CD4-positive, alpha-beta T cell treated with Interleukin-21 for 1 hour (primary cell): ENCODE measurements around the gene ARHGAP33.
A peak's percentile ranks its signal among the peaks of the same experiment; 100 is the strongest.

Experiments used
- DNase-seq: peaks from one replicate; pipeline ENCODE4 v3.0.0-alpha.2; 2020

The ARHGAP33 gene, protein sequence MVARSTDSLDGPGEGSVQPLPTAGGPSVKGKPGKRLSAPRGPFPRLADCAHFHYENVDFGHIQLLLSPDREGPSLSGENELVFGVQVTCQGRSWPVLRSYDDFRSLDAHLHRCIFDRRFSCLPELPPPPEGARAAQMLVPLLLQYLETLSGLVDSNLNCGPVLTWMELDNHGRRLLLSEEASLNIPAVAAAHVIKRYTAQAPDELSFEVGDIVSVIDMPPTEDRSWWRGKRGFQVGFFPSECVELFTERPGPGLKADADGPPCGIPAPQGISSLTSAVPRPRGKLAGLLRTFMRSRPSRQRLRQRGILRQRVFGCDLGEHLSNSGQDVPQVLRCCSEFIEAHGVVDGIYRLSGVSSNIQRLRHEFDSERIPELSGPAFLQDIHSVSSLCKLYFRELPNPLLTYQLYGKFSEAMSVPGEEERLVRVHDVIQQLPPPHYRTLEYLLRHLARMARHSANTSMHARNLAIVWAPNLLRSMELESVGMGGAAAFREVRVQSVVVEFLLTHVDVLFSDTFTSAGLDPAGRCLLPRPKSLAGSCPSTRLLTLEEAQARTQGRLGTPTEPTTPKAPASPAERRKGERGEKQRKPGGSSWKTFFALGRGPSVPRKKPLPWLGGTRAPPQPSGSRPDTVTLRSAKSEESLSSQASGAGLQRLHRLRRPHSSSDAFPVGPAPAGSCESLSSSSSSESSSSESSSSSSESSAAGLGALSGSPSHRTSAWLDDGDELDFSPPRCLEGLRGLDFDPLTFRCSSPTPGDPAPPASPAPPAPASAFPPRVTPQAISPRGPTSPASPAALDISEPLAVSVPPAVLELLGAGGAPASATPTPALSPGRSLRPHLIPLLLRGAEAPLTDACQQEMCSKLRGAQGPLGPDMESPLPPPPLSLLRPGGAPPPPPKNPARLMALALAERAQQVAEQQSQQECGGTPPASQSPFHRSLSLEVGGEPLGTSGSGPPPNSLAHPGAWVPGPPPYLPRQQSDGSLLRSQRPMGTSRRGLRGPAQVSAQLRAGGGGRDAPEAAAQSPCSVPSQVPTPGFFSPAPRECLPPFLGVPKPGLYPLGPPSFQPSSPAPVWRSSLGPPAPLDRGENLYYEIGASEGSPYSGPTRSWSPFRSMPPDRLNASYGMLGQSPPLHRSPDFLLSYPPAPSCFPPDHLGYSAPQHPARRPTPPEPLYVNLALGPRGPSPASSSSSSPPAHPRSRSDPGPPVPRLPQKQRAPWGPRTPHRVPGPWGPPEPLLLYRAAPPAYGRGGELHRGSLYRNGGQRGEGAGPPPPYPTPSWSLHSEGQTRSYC

DNA sequence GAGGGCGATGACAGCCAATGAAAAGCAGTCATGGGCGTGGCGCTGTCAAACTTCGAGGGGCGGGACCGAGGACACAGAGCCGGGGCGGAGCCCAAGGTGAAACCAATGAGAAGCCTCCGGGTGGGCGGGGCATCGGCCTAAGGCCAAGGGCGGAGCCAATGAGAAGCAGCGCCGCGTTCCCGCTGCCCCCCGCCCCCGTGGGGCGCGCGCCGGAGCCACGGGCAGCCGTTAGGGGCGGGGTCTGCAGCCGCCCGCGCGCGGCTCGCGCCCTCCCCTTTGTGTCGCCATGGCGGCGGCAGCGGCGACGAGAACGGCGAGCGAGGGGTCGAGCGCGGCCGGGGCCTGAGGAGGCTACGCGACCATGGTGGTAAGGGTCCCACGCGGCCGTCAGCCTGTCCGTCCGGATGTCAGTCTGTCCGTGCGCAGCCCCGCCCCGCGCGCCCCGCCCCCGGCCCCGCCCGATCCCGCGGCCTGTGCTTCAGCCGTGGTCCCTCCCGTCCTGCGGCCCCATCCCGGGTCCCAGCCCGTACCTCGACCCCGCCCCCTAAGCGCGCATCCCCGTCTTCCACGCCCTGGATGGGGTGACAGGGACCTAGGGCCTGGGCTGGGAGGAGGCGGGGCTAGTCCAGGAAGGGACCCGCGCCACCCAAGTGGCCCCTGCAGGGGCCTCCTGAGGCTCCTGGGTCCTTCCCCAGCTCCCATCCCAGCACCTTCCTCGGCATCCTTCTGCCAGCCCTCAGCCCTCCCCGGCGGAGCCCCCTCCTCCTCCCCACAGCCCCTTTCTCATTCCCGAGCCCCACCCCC is at the start of gene ARHGAP33:
Gene ARHGAP33, plus strand, starts transcription at position 267 of the 804 bp plus-strand sequence. Its CDS starts 95 bp downstream, at position 362.
- DNase-seq = peak; percentile 99

DNA sequence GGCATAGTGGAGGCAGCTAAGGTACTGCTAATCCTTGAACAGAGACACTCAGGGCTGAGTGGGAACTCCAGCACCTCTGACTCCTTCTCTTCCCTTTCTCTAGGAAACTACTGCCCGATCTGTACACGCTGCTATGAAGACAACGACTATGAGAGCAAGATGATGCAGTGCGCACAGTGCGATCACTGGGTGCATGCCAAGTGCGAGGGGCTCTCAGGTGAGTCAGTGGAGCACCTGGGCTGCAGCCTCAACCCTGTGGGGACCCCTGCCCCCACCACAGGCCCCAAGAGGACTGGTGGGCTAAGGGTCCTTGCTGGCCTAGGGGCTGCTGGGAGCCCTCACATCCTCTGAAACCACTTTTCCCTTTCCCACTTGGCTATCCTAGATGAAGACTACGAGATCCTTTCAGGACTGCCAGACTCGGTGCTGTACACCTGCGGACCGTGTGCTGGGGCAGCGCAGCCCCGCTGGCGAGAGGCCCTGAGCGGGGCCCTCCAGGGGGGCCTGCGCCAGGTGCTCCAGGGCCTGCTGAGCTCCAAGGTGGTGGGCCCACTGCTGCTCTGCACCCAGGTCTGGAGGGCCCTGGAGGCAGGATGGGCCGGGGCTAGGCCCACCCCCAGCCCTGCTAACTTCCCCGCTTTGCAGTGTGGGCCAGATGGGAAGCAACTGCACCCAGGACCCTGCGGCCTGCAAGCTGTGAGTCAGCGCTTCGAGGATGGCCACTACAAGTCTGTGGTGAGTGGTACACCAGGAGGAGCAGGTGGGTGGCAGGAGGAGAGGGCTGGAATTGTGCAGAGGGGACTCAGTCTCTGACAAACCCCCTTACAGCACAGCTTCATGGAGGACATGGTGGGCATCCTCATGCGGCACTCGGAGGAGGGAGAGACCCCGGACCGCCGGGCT is 48.1 kb upstream of the ARHGAP33 start:
- DNase-seq = no peak

DNA sequence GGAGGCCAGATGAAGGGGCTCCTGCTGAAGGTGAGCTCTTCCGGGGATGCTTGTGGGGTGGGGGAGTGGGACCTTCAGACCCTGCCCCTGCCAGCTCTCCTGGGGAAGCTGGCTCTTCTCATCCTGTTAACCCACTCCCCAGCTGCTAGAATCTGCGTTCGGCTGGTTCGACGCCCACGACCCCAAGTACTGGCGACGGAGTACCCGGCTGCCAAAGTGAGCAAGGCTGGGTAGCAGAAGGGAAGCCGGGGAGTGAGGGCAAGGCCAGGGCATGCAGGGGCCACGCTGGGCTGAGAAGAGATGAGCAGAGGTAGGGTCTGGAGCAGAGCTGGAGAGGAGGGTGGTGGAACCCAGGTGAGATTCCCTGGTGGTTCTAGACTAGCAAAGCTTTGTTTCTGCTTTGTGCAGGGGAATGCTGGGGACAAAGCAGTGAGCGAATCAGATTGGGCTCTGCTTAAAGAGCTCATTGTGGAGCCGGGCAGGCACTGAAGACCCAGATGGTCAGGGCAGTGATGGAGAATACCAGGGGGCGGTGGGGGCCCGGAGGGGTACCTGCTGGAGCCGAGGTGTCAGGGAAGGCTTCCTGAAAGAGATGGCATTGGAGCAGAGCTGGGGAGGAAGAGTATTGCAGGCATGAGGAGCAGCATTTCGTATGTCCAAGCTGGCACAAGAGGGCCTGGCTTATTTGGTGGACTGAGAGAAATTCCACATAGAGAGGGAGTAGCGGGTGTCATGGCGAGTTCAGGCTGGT is 47.2 kb upstream of the ARHGAP33 start:
- DNase-seq = no peak

DNA sequence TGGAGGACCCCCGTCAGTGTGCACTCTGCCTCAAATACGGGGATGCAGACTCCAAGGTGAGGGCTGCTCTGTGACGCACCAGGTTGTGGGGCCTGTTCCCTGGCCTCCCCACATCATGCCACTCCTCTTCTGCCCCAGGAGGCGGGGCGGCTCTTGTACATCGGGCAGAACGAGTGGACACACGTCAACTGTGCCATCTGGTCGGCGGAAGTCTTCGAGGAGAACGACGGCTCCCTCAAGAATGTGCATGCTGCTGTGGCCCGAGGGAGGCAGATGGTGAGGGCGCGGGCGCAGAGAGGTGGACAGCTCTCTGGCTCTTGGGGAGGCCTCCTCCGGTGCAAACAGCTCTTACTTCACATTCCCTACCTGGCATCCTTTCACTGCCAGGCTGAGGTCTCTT is 46.3 kb upstream of the ARHGAP33 start:
- no peak for DNase-seq

DNA sequence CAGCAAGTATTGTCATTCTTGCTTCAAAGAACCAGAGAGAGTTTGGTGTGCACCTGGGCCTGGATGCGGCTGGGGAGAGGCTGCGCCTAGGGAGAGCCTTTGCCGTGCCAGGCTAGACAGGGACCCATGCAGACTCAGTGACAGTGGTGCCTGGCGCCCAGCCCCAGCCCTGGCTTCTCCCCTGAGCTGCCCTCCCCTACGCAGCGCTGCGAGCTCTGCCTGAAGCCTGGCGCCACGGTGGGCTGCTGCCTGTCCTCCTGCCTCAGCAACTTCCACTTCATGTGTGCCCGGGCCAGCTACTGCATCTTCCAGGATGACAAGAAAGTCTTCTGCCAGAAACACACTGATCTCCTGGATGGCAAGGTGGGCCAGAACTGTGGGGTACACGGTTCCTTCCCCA is 45.6 kb upstream of the ARHGAP33 start:
- no peak for DNase-seq

DNA sequence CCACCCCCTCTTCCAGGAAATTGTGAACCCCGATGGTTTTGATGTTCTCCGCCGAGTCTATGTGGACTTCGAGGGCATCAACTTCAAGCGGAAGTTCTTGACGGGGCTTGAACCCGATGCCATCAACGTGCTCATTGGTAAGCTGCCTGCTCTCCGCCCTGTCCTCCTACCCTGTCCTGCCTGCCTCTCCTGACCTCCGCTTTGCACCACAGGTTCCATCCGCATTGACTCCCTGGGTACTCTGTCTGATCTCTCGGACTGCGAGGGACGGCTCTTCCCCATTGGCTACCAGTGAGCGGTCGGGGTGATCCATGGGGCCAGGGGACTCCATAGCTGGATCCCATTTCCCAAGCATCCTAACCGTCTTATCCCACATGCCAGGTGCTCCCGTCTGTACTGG is 45.0 kb upstream of the ARHGAP33 start:
- DNase-seq = no peak

DNA sequence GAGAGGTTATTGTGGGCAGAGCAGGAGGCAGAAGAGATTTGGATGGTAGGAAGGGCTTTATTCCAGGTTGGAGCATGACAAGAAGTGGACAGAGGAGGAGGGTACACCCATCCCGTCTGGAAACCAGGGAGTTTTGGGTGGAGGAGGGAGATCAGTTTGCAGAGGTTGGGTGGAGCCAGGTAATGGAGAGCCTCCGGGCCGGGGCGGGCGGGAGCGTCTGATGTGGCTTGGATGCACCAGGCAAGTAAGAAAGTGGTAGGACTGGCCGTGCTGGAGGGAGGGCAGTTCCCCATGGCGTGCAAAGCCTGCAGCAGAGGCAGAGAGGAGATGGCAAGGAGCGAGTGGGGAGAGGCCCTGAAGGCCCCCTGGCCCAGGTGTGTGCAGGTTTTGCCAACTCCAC is 44.0 kb upstream of the ARHGAP33 start:
- DNase-seq = no peak

DNA sequence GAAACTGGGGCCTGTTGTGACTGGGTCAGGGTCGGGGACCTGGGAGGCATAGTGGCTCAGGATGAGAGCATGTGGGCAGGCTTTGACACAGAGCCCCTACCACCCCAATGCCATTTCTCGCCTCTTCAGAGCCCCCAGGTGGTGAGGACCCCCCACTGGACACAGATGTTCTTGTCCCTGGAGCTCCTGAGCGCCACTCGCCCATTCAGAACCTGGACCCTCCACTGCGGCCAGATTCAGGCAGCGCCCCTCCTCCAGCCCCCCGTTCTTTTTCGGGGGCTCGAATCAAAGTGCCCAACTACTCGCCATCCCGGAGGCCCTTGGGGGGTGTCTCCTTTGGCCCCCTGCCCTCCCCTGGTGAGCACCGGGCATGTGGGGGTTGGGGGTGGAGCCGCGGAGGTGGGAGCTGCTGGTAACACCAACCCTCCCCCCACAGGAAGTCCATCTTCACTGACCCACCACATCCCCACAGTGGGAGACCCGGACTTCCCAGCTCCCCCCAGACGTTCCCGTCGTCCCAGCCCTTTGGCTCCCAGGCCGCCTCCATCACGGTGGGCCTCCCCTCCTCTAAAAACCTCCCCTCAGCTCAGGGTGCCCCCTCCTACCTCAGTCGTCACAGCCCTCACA is 43.5 kb upstream of the ARHGAP33 start:
- DNase-seq = no peak

DNA sequence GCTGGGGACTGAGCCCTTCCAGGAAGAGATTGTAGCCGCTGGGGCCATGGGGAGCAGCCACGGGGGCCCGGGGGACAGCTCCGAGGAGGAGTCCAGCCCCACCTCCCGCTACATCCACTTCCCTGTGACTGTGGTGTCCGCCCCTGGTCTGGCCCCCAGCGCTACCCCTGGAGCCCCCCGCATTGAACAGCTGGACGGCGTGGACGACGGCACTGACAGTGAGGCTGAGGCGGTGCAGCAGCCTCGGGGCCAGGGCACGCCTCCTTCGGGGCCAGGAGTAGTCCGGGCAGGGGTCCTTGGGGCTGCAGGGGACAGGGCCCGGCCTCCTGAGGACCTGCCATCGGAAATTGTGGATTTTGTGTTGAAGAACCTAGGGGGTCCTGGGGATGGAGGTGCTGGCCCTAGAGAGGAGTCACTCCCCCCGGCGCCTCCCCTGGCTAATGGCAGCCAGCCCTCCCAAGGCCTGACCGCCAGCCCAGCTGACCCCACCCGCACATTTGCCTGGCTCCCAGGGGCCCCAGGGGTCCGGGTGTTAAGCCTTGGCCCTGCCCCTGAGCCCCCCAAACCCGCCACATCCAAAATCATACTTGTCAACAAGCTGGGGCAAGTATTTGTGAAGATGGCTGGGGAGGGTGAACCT is 42.7 kb upstream of the ARHGAP33 start:
- DNase-seq = no peak

DNA sequence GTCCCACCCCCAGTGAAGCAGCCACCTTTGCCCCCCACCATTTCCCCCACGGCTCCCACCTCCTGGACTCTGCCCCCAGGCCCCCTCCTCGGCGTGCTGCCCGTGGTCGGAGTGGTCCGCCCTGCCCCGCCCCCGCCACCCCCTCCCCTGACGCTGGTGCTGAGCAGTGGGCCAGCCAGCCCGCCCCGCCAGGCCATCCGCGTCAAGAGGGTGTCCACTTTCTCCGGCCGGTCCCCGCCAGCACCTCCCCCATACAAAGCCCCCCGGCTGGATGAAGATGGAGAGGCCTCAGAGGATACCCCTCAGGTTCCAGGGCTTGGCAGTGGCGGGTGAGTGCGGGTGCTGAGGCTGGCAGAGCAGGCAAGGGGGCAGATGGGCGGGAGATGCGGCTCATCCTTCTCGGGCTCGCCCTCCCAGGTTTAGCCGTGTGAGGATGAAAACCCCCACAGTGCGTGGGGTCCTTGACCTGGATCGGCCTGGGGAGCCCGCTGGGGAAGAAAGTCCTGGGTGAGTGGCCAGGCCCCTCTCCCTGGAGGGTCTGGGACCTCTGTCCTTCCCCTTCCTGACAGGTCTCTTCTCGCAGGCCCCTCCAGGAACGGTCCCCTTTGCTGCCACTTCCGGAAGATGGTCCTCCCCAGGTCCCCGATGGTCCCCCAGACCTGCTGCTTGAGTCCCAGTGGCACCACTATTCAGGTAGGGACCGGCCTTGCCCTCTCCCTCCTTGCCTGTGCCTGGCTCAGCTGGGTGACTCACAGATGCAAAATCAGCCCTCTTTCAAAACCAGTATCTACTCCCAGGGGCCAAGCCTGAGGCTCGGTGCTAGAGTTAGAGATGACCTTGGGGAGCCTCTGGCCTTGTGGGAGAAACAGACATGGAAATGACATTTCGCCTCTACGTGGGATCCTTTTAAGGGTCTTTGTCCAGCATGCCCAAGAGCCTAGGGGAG is 41.9 kb upstream of the ARHGAP33 start:
- no peak for DNase-seq

DNA sequence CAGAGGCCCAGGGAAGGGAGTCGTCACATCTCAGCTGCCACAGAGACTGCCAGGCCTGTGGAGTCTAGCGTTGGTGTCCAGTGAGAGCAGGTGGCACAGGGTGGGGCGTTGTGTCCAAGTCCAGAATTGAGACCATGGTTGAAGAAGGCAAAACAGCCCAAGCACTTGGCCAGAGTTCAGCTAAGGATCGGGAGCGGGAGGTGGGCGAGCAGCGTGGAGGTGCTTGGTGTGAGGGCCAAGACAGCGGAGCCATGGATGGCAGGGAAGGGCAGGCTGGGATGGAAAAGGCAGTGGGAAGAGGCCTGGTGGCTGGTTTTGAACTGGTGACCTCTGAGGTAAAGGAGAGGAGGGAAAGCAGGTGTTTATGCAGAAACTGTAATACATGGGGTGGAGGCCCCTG is 41.1 kb upstream of the ARHGAP33 start:
- no peak for DNase-seq

DNA sequence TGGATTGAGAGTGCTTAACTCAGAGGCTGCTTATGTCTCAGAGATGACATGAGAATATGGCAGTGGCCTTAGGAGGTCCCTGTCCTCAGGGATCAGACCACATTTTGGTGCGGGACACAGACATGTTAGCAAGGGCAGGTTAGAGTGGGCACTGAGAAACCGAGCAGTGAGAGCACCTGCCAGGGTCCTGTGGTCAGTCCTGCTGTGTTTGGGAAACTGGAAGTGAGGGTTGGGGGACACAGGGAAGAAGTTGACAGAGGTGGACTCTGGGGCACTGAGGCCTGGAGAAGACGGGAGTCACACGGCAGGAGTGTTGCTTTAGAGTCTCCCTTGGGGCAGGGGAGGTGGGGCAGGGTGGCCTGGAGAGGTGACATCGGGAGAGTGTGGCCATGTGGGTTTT is 40.5 kb upstream of the ARHGAP33 start:
- no peak for DNase-seq

DNA sequence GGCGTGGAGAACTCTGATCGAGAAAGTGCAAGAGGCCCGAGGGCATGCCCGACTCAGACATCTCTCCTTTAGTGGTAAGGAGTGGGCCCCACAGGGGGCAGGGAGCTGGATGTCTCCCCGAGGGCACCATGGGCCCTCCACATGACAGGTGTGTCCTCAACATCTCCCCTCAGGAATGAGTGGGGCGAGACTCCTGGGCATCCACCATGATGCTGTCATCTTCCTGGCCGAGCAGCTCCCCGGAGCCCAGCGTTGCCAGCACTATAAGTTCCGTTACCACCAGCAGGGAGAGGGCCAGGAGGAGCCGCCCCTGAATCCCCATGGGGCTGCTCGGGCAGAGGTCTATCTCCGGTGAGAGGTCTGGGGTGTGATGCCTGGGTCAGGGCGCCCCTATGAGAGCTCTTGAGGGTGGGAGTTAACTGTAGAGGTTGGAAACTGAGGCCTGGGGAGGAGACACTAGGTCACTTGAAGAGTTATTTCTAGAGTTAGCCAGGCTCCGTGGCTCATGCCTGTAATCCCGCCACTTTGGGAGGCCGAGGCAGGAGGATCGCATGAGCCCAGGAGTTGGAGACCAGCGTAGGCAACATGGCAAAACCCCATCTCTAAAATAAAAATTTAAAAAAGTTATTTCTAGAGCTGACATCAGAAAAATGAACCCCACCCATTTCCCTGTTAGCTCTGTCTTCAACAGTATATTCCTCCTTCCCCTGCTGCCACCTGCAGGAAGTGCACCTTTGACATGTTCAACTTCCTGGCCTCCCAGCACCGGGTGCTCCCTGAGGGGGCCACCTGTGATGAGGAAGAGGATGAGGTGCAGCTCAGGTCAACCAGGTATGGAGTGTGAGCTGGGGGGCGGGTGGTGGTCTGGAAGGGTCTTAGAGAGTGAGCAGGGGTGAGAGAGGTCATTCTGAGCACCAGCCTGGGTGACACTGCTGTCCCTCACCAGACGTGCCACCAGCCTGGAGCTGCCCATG is 38.2 kb upstream of the ARHGAP33 start:
- DNase-seq = peak; percentile 36

DNA sequence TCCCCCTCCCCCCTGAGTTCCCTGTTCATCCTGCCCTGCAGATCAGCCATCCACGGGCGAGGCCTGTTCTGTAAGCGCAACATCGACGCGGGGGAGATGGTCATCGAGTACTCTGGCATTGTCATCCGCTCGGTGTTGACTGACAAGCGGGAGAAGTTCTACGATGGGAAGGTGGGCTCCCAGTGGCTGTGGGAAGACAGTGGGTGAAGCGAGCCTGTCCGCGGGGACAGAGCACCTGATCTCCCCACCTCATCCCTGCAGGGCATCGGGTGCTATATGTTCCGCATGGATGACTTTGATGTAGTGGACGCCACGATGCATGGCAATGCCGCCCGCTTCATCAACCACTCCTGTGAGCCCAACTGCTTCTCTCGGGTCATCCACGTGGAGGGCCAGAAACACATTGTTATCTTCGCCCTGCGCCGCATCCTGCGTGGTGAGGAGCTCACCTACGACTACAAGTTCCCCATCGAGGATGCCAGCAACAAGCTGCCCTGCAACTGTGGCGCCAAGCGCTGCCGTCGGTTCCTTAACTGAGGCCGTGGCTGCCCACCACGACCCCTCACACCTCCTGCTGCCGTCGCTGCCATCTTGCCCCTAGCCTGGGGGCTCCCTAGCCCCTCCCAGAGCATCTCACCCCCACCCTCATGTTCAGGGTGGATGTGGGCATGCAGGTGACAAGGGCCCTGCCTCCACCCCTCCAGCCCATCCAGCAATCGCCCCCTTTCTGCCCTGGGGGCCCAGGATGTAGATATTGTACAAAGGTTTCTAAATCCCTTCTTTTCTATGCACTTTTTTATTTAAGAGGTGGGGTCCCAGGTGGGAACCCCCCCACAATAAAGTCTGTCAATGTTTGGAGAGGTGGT is 37.1 kb upstream of the ARHGAP33 start:
- DNase-seq = no peak

DNA sequence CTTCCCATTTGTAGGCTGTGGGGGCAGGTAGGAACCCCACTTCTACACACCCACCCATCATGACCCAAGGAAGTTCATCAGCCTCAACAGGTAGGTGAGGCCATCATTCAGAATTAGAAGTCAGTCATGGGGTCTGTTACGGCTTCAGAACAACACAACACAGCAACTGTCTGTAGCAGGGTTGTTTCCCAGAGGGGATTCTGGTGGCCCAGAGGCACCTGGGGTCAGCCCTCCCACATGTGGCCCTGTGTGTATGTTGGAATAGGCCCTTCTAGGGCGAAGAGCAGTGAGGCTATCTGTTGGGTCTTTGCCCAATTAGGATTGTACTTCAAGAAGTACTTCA is 36.5 kb upstream of the ARHGAP33 start:
- DNase-seq = no peak
